GM12874 (cell line): ENCODE data around the gene TNP2.

Experiments used
- TF ChIP-seq, protein P1 (sequence below): IDR thresholded peaks from 2 replicates; pipeline ENCODE4 v1.5.1; 2011; ENCODE audit warnings: low read depth, mild to moderate bottlenecking, control low read depth, low read length, moderate library complexity; ENCODE audit not compliant: insufficient read depth

TNP2 gene

DNA sequence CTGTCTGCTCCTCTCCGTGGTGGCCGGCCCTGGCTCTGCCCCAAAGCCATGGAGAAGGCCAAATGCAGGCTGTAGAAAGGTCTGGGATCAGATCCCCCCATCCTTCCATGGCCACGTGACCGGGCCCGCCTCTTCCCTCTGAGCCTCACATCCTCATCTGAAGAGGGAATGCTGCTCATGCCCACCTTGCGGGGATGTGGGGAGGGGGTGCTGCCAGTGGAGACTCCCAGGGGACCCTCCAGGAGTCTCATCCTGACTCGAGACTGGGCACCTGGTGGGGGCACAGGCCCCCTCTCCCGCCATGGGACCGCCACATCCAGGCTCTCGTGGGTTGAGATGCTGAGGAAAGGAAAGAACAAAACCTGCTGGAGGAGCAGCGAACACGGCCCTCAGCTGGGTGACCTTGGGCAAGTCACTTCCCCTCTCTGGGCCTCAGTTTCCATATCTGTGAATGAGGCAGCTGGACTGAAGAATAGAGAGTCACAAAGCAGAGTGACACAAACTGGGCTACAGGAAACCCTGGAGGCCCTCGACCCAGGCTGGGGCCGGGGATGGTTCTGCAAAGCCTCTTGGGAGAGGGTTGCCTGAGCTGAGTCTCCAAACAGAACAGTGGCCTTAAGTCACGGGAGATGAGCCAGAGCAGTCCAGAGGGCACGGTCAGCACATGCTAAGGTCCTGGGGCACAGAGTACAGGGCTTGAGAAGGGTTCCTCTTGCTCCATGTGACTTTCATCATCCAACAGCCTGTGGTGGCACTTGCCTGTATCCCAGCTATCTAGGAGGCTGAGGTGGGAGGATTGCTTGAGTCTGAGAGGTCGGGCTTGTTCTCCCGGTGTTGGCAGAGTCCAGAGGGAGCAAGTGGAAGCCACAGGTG, 43.2 kb downstream of the TNP2 start:
- TF ChIP-seq, protein P1, sequence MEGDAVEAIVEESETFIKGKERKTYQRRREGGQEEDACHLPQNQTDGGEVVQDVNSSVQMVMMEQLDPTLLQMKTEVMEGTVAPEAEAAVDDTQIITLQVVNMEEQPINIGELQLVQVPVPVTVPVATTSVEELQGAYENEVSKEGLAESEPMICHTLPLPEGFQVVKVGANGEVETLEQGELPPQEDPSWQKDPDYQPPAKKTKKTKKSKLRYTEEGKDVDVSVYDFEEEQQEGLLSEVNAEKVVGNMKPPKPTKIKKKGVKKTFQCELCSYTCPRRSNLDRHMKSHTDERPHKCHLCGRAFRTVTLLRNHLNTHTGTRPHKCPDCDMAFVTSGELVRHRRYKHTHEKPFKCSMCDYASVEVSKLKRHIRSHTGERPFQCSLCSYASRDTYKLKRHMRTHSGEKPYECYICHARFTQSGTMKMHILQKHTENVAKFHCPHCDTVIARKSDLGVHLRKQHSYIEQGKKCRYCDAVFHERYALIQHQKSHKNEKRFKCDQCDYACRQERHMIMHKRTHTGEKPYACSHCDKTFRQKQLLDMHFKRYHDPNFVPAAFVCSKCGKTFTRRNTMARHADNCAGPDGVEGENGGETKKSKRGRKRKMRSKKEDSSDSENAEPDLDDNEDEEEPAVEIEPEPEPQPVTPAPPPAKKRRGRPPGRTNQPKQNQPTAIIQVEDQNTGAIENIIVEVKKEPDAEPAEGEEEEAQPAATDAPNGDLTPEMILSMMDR = no peak

DNA sequence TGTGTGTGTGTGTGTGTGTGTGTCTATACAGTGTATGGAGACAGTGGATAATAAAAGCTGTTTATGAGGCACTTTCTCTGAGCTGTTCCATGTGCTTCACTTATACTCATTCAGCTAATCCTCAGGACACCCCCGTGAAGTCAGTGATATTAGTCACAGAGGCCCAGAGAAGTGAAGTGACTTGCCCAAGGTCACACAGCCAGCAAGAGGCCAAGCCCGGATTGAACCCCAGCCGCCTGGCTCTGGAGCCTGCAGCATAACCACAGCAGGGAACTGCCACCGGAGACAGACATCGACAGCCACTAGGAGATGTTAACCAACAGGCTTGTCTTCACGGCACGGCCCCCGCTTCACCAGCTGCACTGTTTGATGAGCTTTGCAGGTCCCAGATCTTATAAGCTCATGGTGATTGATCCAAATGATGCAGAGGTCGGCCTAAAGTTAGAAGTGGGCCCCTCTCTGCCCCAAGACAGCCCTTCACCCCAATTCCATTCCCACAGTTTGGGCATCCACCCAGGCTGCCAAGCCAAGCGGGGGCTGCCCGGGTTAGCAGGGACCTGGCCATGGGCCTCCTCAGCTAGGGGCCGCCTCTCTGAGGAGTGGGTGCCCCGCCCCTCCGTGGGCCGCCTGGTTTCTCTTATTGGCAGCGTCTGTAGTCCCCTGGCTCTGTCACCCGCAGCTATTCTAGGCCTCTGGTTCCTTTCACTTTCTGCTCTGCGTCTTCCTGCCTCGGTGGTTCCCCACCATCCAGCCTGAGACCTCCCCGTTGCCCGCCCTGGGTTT, 44.0 kb downstream of the TNP2 start:
- TF ChIP-seq, protein P1 = no peak

DNA sequence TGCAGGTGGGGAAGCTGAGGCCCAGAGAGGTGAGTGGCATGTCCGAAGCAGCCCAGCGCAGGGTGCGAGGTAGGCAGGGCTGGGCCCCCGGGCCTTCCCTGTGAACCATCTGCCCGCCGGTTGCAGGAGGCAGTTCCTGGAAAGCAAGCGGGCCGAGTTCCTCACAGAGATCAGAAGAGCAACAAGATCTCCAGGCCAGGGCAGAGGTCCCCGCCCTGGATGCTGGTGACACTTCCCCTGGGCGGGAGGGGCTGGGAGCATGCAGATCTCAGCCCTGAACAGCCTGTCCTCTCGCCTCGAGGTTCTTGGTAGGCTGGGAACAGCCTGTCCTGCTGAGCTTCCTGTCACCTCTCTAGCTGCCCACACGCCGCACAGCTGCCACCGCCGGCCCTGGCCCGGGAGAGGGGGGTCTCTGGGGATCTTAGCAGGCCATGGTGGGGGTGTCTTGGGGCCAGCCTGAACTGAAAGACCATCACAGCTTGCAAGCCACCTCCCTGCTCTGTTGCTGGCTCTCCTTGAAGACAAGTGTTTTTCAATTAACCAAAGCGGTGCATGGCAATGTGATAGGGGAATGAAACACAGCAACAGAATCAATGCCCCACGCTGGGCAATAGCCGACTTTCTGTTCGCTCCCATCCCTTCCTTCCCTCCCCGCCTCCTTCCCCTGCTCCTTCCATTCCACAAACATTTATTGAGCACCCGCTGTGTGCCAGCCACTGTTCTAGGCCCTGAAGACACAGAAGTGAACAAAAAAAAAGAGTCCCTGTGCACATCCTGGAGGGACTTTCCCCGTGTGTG, 44.8 kb downstream of the TNP2 start:
- TF ChIP-seq, protein P1 = no peak

DNA sequence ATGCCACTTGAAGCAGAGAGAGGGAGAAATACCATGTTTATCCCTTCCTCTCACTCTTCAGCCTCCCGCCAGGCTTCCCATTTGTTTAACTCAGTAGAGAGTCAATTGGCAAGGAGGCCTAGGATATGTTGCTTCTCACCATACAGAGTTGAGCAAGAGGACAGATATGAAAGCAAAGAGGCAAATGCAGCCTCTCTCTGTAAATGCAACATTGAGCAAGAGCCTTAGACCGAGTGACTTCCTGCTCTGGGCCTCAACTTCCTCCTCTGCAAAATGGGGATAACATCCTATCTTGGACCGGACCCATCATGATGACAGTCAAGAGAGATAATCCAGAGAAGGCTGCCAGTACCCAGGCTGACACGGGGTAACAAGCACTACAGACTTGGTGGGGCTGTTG, 49.9 kb downstream of the TNP2 start:
- TF ChIP-seq, protein P1 = no peak

DNA sequence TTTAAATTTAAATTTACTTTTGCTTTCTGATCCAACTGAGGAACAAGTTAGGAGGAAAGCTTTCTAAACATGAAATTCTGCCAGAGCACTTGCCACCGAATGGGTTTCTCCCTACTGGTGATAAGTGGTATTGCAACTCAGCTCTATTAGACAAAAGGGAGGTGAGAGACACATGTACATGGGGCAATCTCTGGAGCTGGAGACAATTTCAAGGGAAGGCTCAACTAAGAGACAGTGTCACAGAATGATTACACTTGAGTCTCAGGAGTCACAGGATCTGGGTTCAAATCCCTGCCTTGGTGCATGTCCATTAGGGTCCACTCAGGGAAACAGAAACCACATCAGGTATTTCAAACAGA, 50.5 kb downstream of the TNP2 start:
- TF ChIP-seq, protein P1 = peak; percentile 52; the same call in 1 of the 2 replicates
